Measurements from ENCODE around the gene ABHD2. TPM values are rescaled to one million over a fixed set of nuclear protein-coding genes. Genes with fewer than 3 reads are reported as not detected.

Gene ABHD2
- total RNA-seq, 1 donor from 2014 or later, result 53.1 TPM

DNA sequence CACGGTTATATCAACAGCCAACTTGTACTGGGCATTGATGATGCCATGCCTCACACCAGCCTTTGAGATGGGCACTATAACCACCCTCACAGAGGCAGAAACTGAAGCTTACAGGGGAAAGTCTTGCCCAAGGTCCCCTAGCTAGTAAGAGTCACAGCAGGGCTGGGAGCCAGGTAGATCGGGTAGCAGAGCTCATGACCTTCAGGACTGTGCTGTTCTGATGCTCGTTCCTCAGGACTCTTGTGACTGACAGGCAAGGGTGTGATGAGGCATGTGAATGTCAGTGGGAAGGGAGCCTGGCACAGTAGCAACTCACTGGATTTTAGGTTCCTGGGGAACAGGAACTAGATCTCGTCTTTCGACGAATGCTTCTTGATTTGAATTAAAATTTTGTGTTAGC lies 67.4 kb downstream of the ABHD2 start:
- peaks cover 18% of the 10 kb centered on the region for H3K36me3 Mint-ChIP-seq (ENCODE audit: insufficient read depth)
- H3K27me3 Mint-ChIP-seq, result no peaks in the 10 kb centered on the region
- DNase-seq (ENCODE audit: low spot score, unreplicated experiment), result no peak
- no peaks in the 10 kb centered on the region for H3K9me3 Mint-ChIP-seq (ENCODE audit: low read depth)
- H3K27ac Mint-ChIP-seq, result no peak overlapping the region
- no peak overlapping the region for H3K4me3 Mint-ChIP-seq (ENCODE audit: low read depth)
- TF ChIP-seq, protein P1, sequence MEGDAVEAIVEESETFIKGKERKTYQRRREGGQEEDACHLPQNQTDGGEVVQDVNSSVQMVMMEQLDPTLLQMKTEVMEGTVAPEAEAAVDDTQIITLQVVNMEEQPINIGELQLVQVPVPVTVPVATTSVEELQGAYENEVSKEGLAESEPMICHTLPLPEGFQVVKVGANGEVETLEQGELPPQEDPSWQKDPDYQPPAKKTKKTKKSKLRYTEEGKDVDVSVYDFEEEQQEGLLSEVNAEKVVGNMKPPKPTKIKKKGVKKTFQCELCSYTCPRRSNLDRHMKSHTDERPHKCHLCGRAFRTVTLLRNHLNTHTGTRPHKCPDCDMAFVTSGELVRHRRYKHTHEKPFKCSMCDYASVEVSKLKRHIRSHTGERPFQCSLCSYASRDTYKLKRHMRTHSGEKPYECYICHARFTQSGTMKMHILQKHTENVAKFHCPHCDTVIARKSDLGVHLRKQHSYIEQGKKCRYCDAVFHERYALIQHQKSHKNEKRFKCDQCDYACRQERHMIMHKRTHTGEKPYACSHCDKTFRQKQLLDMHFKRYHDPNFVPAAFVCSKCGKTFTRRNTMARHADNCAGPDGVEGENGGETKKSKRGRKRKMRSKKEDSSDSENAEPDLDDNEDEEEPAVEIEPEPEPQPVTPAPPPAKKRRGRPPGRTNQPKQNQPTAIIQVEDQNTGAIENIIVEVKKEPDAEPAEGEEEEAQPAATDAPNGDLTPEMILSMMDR (IDR thresholded peaks at IDR 0.05; ENCODE audit: unreplicated experiment), result no peak
- peaks cover 15% of the 10 kb centered on the region for H3K4me1 Mint-ChIP-seq (ENCODE audit: low read depth)

DNA sequence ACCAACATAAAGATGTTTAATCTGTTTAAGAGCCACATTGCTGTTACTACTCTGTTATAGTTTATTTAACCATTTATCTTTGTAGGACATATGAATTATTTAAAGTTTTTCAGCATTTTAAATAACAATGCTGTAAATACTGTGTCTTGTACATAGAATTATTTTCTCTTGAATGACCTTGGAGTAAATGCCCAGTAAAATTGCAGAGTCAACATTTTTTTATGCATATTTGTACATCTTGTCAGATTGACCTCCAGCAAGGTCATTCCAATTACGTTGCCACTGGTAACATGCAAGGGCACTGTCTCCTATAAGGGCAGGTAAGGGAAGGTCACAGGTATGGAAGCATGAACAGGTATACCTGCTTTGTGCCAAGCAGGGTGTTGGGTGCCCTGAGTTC lies 68.8 kb downstream of the ABHD2 start:
- Mint-ChIP-seq H3K36me3 (ENCODE audit: insufficient read depth) (peaks cover 16% of the 10 kb centered on the region), H3K9me3 (ENCODE audit: low read depth) (no peaks in the 10 kb centered on the region), H3K4me1 (ENCODE audit: low read depth) (peaks cover 3% of the 10 kb centered on the region), H3K27me3 (no peaks in the 10 kb centered on the region), H3K27ac (no peak overlapping the region), H3K4me3 (ENCODE audit: low read depth) (no peak overlapping the region)
- TF ChIP-seq, protein P1 (IDR thresholded peaks at IDR 0.05; ENCODE audit: unreplicated experiment), result no peak
- no peak for DNase-seq (ENCODE audit: low spot score, unreplicated experiment)

DNA sequence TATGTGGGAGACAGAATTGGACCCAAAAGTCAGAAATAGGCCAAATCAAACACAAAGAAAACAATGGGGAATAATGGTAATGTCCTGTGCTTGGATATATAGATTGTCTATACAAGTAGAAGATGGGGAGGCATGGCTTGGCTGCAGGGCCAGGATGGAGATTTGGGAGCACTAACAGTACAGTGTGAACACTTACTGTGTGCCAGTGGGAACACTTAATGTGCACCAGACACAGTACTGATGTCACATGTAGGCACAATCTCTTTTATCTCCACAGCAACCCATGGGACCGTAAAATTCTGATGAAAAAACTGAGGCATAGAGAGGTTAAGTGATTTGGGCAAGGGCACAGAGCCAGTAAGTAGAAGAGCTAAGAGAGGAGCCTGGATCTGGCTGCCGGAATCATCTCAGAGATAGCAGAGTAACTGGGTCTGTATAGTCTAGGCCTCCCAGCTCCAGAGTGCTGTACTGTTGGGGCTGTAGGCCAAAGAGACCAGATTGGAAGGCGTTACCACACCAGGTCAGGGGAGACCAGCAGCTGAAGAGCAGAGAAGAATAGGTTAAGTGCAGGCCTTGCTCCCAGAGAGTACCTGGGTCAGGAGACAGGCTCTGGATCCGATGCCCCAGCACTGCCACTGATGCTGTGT lies 69.8 kb downstream of the ABHD2 start:
- Mint-ChIP-seq H3K4me1 (ENCODE audit: low read depth) (peaks cover 2% of the 10 kb centered on the region), H3K36me3 (ENCODE audit: insufficient read depth) (peaks cover 15% of the 10 kb centered on the region), H3K9me3 (ENCODE audit: low read depth) (no peaks in the 10 kb centered on the region), H3K27ac (no peak overlapping the region), H3K27me3 (no peaks in the 10 kb centered on the region), H3K4me3 (ENCODE audit: low read depth) (no peak overlapping the region)
- DNase-seq (ENCODE audit: low spot score, unreplicated experiment), result no peak
- TF ChIP-seq, protein P1 (IDR thresholded peaks at IDR 0.05; ENCODE audit: unreplicated experiment), result no peak

GRCh38 chr15:89161666-89162065 lies 73.4 kb downstream of the ABHD2 start:
- TF ChIP-seq, protein P1 (IDR thresholded peaks at IDR 0.05; ENCODE audit: unreplicated experiment), result no peak
- H3K27ac Mint-ChIP-seq, result no peak overlapping the region
- H3K27me3 Mint-ChIP-seq, result no peaks in the 10 kb centered on the region
- DNase-seq (ENCODE audit: low spot score, unreplicated experiment), result no peak
- no peak overlapping the region for H3K4me3 Mint-ChIP-seq (ENCODE audit: low read depth)
- peaks cover 29% of the 10 kb centered on the region for H3K4me1 Mint-ChIP-seq (ENCODE audit: low read depth)
- H3K9me3 Mint-ChIP-seq (ENCODE audit: low read depth), result no peaks in the 10 kb centered on the region
- H3K36me3 Mint-ChIP-seq (ENCODE audit: insufficient read depth), result peaks cover 6% of the 10 kb centered on the region

DNA sequence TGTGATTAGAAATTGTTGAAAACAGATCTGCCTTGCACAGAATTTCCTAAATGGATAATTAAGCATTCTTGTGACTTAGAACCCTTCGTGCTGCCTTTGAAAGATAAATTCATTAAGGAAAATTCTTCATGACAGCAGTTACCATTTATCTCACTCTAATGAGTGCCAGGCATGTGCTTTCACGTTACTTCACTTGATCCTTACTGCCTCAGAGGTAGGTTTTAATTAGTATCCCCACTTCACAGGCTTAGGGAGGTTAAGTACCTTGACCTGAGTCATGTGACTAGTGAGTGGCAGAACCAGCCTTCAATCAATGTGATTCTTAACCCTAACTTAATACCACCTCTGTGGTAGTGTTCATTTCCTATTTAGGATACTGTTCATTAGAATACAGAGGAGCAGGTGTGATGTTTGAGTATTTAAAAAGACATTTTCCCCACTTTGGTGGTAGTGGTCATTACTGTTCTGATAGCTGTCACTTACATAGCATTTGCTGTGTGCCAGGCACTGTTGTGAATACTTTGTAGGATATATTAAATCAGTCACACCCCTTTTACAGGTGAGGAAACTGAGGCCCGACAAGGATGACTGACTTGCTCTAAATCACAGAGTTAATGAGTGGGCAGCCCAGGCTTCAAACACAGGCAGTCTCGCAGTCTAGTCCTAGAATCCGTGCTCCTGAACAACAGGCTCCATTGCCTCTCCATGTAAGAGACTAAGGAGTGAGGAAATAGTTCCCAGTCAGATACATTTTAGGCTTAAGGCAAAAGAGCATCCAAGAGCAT lies 75.2 kb downstream of the ABHD2 start:
- Mint-ChIP-seq H3K4me3 (ENCODE audit: low read depth) (no peak overlapping the region), H3K27me3 (no peaks in the 10 kb centered on the region), H3K36me3 (ENCODE audit: insufficient read depth) (peaks cover 4% of the 10 kb centered on the region), H3K4me1 (ENCODE audit: low read depth) (peaks cover 41% of the 10 kb centered on the region), H3K9me3 (ENCODE audit: low read depth) (no peaks in the 10 kb centered on the region), H3K27ac (no peak overlapping the region)
- TF ChIP-seq, protein P1 (IDR thresholded peaks at IDR 0.05; ENCODE audit: unreplicated experiment), result no peak
- no peak for DNase-seq (ENCODE audit: low spot score, unreplicated experiment)

Data from progenitor cell of endocrine pancreas (in vitro differentiated cells).